ENCODE results near the gene SMCO2. TPM values are rescaled to one million over a fixed set of nuclear protein-coding genes. Genes with fewer than 3 reads are reported as not detected.

Gene SMCO2
- total and polyA plus RNA-seq, 2 of the 8 experiments (the other 6 are each of a cell fraction or from before 2014, with no cell fraction given), result 0.24 to 0.80 TPM

GRCh38 chr12:27534060-27534764, 87.7 kb downstream of the SMCO2 start (continued):
- TF ChIP-seq CHD7 (IDR thresholded peaks at IDR 0.05; ENCODE audit: insufficient replicate concordance, low read length), result no peak
- no peak for TF ChIP-seq SIX5 (IDR thresholded peaks at IDR 0.05; ENCODE audit: low read depth, low read length)
- TF ChIP-seq CREB1 (IDR thresholded peaks at IDR 0.05), result no peak
- no peak for TF ChIP-seq SP4 (IDR thresholded peaks at IDR 0.05; ENCODE audit: low read length)
- no peak for TF ChIP-seq POU5F1 (IDR thresholded peaks at IDR 0.05; ENCODE audit: low read depth, low read length)
- no peak for TF ChIP-seq POLR2A (IDR thresholded peaks at IDR 0.05; ENCODE audit: control extremely low read depth in 1 of 2, low read depth in 2 of 2, low read length in 2 of 2)
- no peak for TF ChIP-seq NANOG (IDR thresholded peaks at IDR 0.05; ENCODE audit: insufficient read depth, low read depth, low read length, poor library complexity, severe bottlenecking)
- TF ChIP-seq SRF (IDR thresholded peaks at IDR 0.05; ENCODE audit: low read depth, low read length), result no peak
- no peak for TF ChIP-seq CEBPB (IDR thresholded peaks at IDR 0.05; ENCODE audit: low read depth, low read length)
- no peak for TF ChIP-seq BACH1 (IDR thresholded peaks at IDR 0.05; ENCODE audit: low read length)
- no peak for TF ChIP-seq ZNF274 (IDR thresholded peaks at IDR 0.05; ENCODE audit: borderline replicate concordance, extremely low read depth, low read length)
- TF ChIP-seq CBX5 (IDR thresholded peaks at IDR 0.05; ENCODE audit: low read depth, low read length), result no peak

Data from H1 (cell line).